Activated CD8-positive, alpha-beta memory T cell treated with anti-CD3 and anti-CD28 coated beads, Interleukin-2, amount 10 ng/mL, durations not matched to agents 7 days and 5 days (primary cell): ENCODE measurements around the gene KIF15. TPM values are rescaled to one million over a fixed set of nuclear protein-coding genes. Genes with fewer than 3 reads are reported as not detected.
A peak's percentile ranks its signal among the peaks of the same experiment; 100 is the strongest.

ENCODE experiments used
- ATAC-seq: fragments of 150-1000 bp; cut with Tn5 transposase; one replicate; pipeline ENCODE4 v1.10.0; 2021; ENCODE audit warnings: moderate library complexity
- CTCF ChIA-PET: fragments of 350-600 bp; sonication (Branson Sonifier 250); formaldehyde crosslinking; loops from one replicate; lab custom pipeline; 2021; ENCODE audit warnings: antibody characterized with exemption; lab: Charles Lee
- DNase-seq: peaks from one replicate; pipeline ENCODE4 v3.0.0-alpha.2; 2020
- H3K27ac Mint-ChIP-seq: one replicate; pipeline ENCODE4 v1.8.0; 2021; ENCODE audit warnings: mild to moderate bottlenecking, mixed read lengths
- H3K27me3 Mint-ChIP-seq: one replicate; pipeline ENCODE4 v1.8.0; 2021; ENCODE audit warnings: mixed read lengths
- H3K36me3 Mint-ChIP-seq: one replicate; pipeline ENCODE4 v1.8.0; 2021; ENCODE audit warnings: mild to moderate bottlenecking, mixed read lengths
- H3K4me1 Mint-ChIP-seq: one replicate; pipeline ENCODE4 v1.8.0; 2021; ENCODE audit warnings: mixed read lengths
- H3K4me3 Mint-ChIP-seq: one replicate; pipeline ENCODE4 v1.8.0; 2021; ENCODE audit warnings: mild to moderate bottlenecking, moderate library complexity, mixed read lengths
- H3K9me3 Mint-ChIP-seq: one replicate; pipeline ENCODE4 v1.8.0; 2022; ENCODE audit warnings: low read depth, mixed read lengths
- total RNA-seq, 2 experiments: library from RNA; stranded (reverse); gene quantifications; one replicate each; pipeline ENCODE4 v1.2.3, GENCODE V29; 2021

KIF15 gene
- total RNA-seq, 2 experiments from 2014 or later = 48.7 to 60.6 TPM

DNA sequence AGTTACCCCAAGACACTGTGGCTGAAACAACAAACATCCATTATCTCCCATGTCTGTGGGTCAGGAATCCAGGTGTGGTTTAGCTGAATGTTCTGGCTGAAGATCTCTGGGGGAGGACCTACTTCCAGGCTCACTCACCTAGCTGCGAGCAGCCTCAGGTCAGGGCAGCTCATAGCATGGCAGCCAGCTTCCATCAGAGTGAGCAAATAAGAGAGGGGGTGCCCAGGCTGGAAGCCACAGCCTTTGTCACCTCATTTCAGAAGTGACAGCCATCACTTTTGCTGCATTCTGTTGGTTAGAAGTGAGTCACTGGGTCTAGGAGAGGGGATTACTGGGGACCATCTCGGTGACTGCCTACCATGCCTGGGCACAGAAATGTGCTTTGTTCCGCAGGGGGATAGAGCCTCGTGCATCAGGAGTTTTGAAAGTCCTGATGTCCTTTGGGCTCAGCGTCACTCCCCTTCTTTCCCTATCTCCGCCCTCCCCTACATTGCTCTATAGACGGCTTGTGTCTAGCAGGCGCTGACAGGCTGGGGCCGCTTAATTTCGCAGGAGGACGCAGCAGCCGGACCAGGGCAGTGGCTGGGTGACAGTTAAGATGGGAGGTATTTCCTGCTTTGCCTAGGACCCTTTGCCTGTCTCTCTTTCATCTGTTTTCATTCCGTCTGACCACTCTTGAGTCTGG, 138.2 kb downstream of the KIF15 start:
- CTCF ChIA-PET = no interaction called here

DNA sequence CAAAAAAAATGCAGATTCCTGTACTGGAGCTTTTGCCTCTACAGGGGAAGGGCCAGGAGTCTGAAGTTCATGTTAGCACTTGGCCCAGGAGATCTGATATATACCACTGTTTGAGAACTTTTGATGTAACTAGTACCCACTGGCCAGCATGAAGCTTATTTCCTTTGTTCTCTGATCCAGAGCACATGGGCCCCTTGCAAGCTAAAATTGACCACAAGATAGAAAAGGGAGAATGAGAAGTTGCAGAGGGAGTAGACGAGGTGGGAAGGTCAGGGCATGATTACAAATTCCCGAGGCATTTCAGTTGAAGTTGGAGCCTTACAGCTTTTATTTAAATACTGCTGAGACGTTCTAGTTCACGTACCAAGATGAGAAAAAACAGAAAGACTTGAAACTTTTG, 141.0 kb downstream of the KIF15 start:
- H3K27me3 Mint-ChIP-seq = peaks cover 5% of the 10 kb centered on the region
- DNase-seq (no peak), ATAC-seq (no peak)
- H3K36me3 Mint-ChIP-seq = no peaks in the 10 kb centered on the region
- H3K4me1 Mint-ChIP-seq = peaks cover 12% of the 10 kb centered on the region
- no peak overlapping the region for H3K4me3 Mint-ChIP-seq
- H3K9me3 Mint-ChIP-seq = no peaks in the 10 kb centered on the region
- CTCF ChIA-PET = no interaction called here
- no peak overlapping the region for H3K27ac Mint-ChIP-seq

More for the DNA sequence above, 138.2 kb downstream of the KIF15 start:
- H3K4me1 Mint-ChIP-seq = peaks cover 12% of the 10 kb centered on the region
- no peaks in the 10 kb centered on the region for H3K36me3 Mint-ChIP-seq
- H3K4me3 Mint-ChIP-seq = no peak overlapping the region
- peak; percentile 60 for ATAC-seq
- H3K27me3 Mint-ChIP-seq = peaks cover 2% of the 10 kb centered on the region
- H3K27ac Mint-ChIP-seq = no peak overlapping the region
- H3K9me3 Mint-ChIP-seq = no peaks in the 10 kb centered on the region
- DNase-seq = no peak

Other genes starting within 250 kb of the KIF15 start
- 1 to 10 TPM; 1.9 to 2.4 TPM for gene ZKSCAN7, start 206.6 kb upstream of the KIF15 start, total RNA-seq
- gene ZNF660, start 176.8 kb upstream of the KIF15 start, total RNA-seq = under 1 TPM; 0.18 to 0.30 TPM
- 10 to 100 TPM; 12.7 to 13.8 TPM for gene ZNF197, start 136.8 kb upstream of the KIF15 start, total RNA-seq
- 1 to 10 TPM; 4.8 to 6.2 TPM for gene ZNF35, start 113.1 kb upstream of the KIF15 start, total RNA-seq
- 1 to 10 TPM; 1.1 to 1.3 TPM for gene ZNF502, start 49.1 kb upstream of the KIF15 start, total RNA-seq
- 1 to 10 TPM; 1.1 to 2.5 TPM for gene ZNF501, start 32.2 kb upstream of the KIF15 start, total RNA-seq
- 10 to 100 TPM; 22.3 to 32.8 TPM for gene KIAA1143, start 175 bp upstream of the KIF15 start, total RNA-seq
- gene TMEM42, start 100.1 kb downstream of the KIF15 start, total RNA-seq = 1 to 10 TPM; 8.0 to 8.6 TPM
- not detected for gene TGM4, start 112.8 kb downstream of the KIF15 start, total RNA-seq
- gene ZDHHC3, start 214.4 kb downstream of the KIF15 start, total RNA-seq = 10 to 100 TPM; 54.0 to 54.9 TPM
- gene EXOSC7, start 214.4 kb downstream of the KIF15 start, total RNA-seq = 10 to 100 TPM; 51.3 to 66.1 TPM